ENCODE data around the gene TMEM273. TPM values are rescaled to one million over a fixed set of nuclear protein-coding genes. Genes with fewer than 3 reads are reported as not detected.

Gene TMEM273
- total and polyA plus RNA-seq, 2 donors (not counting 1 experiment from before 2014, with no cell fraction given) = 0.18 TPM; not detected in 1

DNA sequence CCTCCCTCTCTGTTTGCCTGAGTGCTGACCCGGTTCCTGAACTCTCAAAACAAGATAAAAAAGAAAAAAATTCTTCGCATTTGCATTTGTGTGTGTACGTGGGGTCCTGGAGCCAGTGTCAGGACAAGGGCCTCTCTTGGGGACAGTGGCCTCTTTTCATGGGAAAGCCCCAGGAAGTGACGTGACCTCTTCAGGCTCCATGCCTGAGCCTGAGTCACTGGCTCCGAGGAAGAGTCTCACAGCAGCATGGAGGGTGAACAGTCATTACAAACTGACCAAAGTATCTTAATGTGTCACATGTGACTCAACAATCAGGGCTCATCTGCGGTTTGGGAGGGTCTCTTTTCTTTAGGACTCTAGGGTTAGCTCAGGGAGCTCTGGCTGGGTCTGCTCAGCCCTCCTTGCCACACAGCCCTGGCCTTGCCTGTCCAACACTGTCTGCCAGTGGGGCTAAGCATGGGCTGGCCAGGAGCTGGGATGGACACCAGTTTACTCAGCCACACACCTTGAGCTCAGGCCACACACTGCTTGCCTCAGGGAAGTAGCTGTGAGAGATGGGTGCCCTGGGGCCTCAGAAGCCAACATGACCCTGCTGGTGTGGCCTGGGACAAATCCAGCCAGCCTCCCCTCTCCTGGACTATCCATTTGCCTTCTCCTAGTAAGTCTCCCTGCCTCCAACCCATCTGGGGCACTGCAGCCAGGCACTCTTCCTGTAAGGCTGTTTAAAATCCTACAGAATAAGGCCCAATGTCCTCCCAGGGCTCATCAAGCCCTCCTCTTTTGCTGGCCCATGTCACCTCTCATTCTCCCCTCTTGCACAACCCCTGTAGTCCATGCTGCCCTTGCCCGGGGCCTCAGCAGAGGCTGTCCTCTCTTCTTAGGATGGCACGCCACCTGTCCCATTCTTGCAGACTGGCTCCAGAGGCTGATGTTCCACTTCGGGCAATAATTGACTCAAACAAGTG, 10.5 kb downstream of the TMEM273 start:
- peaks cover 16% of the 10 kb centered on the region for H3K4me1 ChIP-seq (ENCODE audit: control insufficient read depth, extremely low read depth, insufficient read depth, low read length)
- TF ChIP-seq CTCF (conservative IDR thresholded peaks at IDR 0.05 in 1 of 2, IDR thresholded peaks at IDR 0.05 in 1 of 2; ENCODE audit: low read depth in 1 of 2, low read length in 2 of 2) (no peak), EZH2 (IDR thresholded peaks at IDR 0.05; ENCODE audit: low read length, missing control alignments) (no peak)
- H3K4me3 ChIP-seq (replicated peaks in 1 of 4; ENCODE audit: control extremely low read depth in 1 of 4, insufficient read depth in 1 of 4, low read depth in 3 of 4, low read length in 4 of 4) = no peak overlapping the region
- H3K9me3 ChIP-seq (ENCODE audit: control insufficient read depth, insufficient read depth, low read depth, low read length) = no peaks in the 10 kb centered on the region
- H3K9ac ChIP-seq (ENCODE audit: insufficient read depth, low read length) = no peak overlapping the region
- H3K36me3 ChIP-seq (ENCODE audit: control insufficient read depth, insufficient read depth, low read length) = no peaks in the 10 kb centered on the region
- H3K4me2 ChIP-seq (ENCODE audit: extremely low read depth, insufficient read depth, low read length) = peak overlapping the region; percentile 44
- H3K79me2 ChIP-seq (ENCODE audit: control insufficient read depth, insufficient read depth, low read length) = no peaks in the 10 kb centered on the region
- peaks cover 4% of the 10 kb centered on the region for H3K27me3 ChIP-seq (ENCODE audit: control insufficient read depth, insufficient read depth, low read length)
- DNase-seq (ENCODE audit: low read depth in 2 of 2) = peak; percentile 54 to 88
- H3K27ac ChIP-seq (ENCODE audit: insufficient read depth, low read length) = peak overlapping the region; percentile 73
- peak overlapping the region; percentile 70 for H2AFZ ChIP-seq (ENCODE audit: low read length)
- H4K20me1 ChIP-seq (ENCODE audit: control insufficient read depth, extremely low read depth, insufficient read depth, low read length) = no peaks in the 10 kb centered on the region

DNA sequence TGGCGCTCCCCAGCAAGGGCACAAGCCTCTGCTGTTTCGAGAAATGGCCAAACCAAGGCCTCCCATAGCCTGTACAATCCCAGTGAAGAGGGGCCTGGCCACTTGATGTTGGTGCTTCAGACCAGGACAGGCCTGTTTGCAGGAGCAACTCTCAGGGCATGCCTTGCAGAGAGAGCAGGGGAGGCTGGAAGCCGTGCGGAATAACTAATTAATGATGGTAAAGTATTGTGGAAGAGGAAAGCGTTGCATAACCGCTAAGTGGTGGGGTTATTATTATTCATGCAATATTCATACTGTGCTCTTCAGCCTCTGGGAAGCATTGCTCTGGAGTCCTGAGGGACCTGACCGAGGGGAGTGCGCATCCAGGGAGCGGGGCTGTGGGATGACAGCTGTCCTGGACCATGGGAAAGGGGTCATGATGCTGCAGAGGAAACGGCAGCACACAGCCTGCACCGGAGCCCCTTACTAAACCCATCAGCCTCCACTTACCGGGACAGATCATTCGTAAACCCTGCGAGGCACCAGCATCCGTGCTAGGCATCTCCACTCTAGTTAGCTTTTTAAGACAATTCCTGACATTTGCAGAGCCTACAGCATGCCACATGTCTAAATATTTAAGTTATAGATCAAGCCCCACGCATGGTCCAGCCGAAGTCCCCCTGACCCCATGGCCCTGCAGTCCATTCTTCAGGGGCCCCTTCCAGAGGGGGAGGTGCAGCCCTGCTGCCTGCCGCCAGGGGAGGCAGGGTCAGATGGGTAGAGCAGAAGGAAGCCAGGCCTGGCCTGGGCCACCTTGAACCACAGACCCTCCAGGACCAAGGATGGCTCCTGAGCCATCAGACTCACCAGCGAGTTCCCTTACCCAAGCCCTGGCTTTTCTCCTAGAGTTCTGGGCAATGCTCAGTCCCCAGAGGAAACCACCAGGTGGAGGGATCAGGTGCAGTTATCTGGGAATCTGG, 11.6 kb downstream of the TMEM273 start:
- DNase-seq (ENCODE audit: low read depth in 2 of 2) = no peak
- H2AFZ ChIP-seq (ENCODE audit: low read length) = no peak overlapping the region
- no peaks in the 10 kb centered on the region for H3K9me3 ChIP-seq (ENCODE audit: control insufficient read depth, insufficient read depth, low read depth, low read length)

More for the DNA sequence above, 11.6 kb downstream of the TMEM273 start:
- Histone ChIP-seq H3K4me2 (ENCODE audit: extremely low read depth, insufficient read depth, low read length) (no peak overlapping the region), H4K20me1 (ENCODE audit: control insufficient read depth, extremely low read depth, insufficient read depth, low read length) (no peaks in the 10 kb centered on the region), H3K27me3 (ENCODE audit: control insufficient read depth, insufficient read depth, low read length) (peaks cover 4% of the 10 kb centered on the region), H3K36me3 (ENCODE audit: control insufficient read depth, insufficient read depth, low read length) (no peaks in the 10 kb centered on the region), H3K27ac (ENCODE audit: insufficient read depth, low read length) (peak overlapping the region; percentile 73), H3K4me3 (replicated peaks in 1 of 4; ENCODE audit: control extremely low read depth in 1 of 4, insufficient read depth in 1 of 4, low read depth in 3 of 4, low read length in 4 of 4) (no peak overlapping the region), H3K4me1 (ENCODE audit: control insufficient read depth, extremely low read depth, insufficient read depth, low read length) (peaks cover 16% of the 10 kb centered on the region), H3K9ac (ENCODE audit: insufficient read depth, low read length) (no peak overlapping the region), H3K79me2 (ENCODE audit: control insufficient read depth, insufficient read depth, low read length) (no peaks in the 10 kb centered on the region)
- TF ChIP-seq EZH2 (IDR thresholded peaks at IDR 0.05; ENCODE audit: low read length, missing control alignments) = no peak
- TF ChIP-seq CTCF (conservative IDR thresholded peaks at IDR 0.05 in 1 of 2, IDR thresholded peaks at IDR 0.05 in 1 of 2; ENCODE audit: low read depth in 1 of 2, low read length in 2 of 2) = no peak
